ENCODE measurements around the gene PDCD2L.

Gene PDCD2L

DNA sequence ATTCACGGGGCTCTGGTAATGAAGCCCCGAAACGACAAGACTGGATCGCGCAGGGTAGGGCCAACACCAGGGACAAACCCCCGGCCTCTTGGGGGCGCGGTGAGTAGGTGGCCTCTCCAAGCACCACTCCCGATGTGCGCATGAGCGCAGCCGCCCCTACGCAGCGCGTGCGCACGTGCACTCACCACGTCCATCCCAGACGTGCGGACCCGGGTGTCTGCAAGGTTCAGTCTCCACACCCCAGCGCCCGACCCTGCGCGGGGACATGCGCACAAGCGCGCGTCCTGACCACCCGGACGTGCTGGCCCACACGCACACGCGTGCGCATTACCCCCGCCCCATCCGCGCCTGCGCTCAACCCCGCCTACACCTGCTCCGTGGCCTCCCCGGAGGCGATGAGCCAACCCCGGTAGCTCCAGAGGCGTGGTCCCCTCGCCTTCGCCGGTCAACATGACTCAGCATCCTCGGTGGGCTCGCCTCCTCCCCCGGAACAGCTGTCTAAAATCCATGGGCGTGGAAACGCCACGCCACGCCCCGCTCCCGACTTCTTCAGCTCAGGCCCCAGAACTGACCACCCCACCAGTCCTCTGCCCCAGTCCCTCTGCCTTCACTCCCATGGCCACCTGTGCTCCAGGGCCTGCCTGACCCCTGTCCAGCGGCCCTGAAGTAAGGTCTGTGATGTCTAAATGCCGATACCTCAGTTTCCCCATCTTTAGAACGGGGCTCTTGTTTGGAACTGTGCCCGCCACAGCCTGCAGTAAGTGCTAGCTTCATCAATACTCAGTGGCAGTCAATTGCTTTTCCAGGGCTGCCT lies 44.9 kb upstream of the PDCD2L start (continued):
- TF ChIP-seq, protein P1, sequence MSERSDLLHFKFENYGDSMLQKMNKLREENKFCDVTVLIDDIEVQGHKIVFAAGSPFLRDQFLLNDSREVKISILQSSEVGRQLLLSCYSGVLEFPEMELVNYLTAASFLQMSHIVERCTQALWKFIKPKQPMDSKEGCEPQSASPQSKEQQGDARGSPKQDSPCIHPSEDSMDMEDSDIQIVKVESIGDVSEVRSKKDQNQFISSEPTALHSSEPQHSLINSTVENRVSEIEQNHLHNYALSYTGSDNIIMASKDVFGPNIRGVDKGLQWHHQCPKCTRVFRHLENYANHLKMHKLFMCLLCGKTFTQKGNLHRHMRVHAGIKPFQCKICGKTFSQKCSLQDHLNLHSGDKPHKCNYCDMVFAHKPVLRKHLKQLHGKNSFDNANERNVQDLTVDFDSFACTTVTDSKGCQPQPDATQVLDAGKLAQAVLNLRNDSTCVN (tag by site-specific recombination; optimal IDR thresholded peaks at IDR 0.05): peak; percentile 100
- TF ChIP-seq ZBTB17 (tag by site-specific recombination; IDR thresholded peaks at IDR 0.05) (peak; percentile 77), ZNF501 (tag by site-specific recombination; IDR thresholded peaks at IDR 0.05) (peak; percentile 93), SP2 (tag by site-specific recombination; IDR thresholded peaks at IDR 0.05) (peak; percentile 96), ZSCAN30 (tag by site-specific recombination; IDR thresholded peaks at IDR 0.05) (peak; percentile 83), ZXDB (tag by site-specific recombination; IDR thresholded peaks at IDR 0.05) (peak; percentile 83), ZBTB48 (tag by site-specific recombination; IDR thresholded peaks at IDR 0.05) (0 out of 2 replicates have a peak, but pooled peaks have one; percentile 19), OSR2 (tag by site-specific recombination; IDR thresholded peaks at IDR 0.05) (peak; percentile 92), ZNF140 (tag by site-specific recombination; IDR thresholded peaks at IDR 0.05) (no peak), GLIS1 (tag by site-specific recombination; IDR thresholded peaks at IDR 0.05) (peak; percentile 98), ZNF561 (tag by site-specific recombination; IDR thresholded peaks at IDR 0.05; ENCODE audit: borderline replicate concordance) (peak; percentile 93; the same call in 1 of the 2 replicates), ZNF24 (tag by site-specific recombination; IDR thresholded peaks at IDR 0.05) (peak; percentile 62; the same call in 1 of the 2 replicates), ZNF623 (tag by site-specific recombination; IDR thresholded peaks at IDR 0.05) (no peak), ZNF658 (tag by site-specific recombination; IDR thresholded peaks at IDR 0.05) (no peak), ZNF660 (tag by site-specific recombination; IDR thresholded peaks at IDR 0.05) (0 out of 2 replicates have a peak, but pooled peaks have one; percentile 3), WT1 (tag by site-specific recombination; IDR thresholded peaks at IDR 0.05) (peak; percentile 42; the same call in 1 of the 2 replicates), BCL11A (tag by site-specific recombination; IDR thresholded peaks at IDR 0.05; ENCODE audit: low read depth) (peak; percentile 77; the same call in 1 of the 2 replicates)
- TF ChIP-seq, protein P2, sequence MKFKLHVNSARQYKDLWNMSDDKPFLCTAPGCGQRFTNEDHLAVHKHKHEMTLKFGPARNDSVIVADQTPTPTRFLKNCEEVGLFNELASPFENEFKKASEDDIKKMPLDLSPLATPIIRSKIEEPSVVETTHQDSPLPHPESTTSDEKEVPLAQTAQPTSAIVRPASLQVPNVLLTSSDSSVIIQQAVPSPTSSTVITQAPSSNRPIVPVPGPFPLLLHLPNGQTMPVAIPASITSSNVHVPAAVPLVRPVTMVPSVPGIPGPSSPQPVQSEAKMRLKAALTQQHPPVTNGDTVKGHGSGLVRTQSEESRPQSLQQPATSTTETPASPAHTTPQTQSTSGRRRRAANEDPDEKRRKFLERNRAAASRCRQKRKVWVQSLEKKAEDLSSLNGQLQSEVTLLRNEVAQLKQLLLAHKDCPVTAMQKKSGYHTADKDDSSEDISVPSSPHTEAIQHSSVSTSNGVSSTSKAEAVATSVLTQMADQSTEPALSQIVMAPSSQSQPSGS (tag by site-specific recombination; IDR thresholded peaks at IDR 0.05; ENCODE audit: low read depth): no peak
- TF ChIP-seq, protein P3, sequence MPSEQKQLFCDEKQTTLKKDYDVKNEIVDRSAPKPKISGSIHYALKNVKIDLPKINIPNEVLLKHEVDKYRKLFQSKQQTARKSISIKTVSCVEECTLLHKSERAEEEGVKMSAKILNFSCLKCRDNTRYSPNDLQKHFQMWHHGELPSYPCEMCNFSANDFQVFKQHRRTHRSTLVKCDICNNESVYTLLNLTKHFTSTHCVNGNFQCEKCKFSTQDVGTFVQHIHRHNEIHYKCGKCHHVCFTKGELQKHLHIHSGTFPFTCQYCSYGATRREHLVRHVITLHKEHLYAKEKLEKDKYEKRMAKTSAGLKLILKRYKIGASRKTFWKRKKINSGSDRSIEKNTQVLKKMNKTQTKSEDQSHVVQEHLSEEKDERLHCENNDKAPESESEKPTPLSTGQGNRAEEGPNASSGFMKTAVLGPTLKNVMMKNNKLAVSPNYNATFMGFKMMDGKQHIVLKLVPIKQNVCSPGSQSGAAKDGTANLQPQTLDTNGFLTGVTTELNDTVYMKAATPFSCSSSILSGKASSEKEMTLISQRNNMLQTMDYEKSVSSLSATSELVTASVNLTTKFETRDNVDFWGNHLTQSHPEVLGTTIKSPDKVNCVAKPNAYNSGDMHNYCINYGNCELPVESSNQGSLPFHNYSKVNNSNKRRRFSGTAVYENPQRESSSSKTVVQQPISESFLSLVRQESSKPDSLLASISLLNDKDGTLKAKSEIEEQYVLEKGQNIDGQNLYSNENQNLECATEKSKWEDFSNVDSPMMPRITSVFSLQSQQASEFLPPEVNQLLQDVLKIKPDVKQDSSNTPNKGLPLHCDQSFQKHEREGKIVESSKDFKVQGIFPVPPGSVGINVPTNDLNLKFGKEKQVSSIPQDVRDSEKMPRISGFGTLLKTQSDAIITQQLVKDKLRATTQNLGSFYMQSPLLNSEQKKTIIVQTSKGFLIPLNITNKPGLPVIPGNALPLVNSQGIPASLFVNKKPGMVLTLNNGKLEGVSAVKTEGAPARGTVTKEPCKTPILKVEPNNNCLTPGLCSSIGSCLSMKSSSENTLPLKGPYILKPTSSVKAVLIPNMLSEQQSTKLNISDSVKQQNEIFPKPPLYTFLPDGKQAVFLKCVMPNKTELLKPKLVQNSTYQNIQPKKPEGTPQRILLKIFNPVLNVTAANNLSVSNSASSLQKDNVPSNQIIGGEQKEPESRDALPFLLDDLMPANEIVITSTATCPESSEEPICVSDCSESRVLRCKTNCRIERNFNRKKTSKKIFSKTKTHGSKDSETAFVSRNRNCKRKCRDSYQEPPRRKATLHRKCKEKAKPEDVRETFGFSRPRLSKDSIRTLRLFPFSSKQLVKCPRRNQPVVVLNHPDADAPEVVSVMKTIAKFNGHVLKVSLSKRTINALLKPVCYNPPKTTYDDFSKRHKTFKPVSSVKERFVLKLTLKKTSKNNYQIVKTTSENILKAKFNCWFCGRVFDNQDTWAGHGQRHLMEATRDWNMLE (tag by site-specific recombination; conservative IDR thresholded peaks at IDR 0.05; ENCODE audit: low read depth): no peak
- TF ChIP-seq, protein P4, sequence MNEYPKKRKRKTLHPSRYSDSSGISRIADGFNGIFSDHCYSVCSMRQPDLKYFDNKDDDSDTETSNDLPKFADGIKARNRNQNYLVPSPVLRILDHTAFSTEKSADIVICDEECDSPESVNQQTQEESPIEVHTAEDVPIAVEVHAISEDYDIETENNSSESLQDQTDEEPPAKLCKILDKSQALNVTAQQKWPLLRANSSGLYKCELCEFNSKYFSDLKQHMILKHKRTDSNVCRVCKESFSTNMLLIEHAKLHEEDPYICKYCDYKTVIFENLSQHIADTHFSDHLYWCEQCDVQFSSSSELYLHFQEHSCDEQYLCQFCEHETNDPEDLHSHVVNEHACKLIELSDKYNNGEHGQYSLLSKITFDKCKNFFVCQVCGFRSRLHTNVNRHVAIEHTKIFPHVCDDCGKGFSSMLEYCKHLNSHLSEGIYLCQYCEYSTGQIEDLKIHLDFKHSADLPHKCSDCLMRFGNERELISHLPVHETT (tag by site-specific recombination; IDR thresholded peaks at IDR 0.05): 0 out of 2 replicates have a peak, but pooled peaks have one; percentile 61
- TF ChIP-seq, protein P5, sequence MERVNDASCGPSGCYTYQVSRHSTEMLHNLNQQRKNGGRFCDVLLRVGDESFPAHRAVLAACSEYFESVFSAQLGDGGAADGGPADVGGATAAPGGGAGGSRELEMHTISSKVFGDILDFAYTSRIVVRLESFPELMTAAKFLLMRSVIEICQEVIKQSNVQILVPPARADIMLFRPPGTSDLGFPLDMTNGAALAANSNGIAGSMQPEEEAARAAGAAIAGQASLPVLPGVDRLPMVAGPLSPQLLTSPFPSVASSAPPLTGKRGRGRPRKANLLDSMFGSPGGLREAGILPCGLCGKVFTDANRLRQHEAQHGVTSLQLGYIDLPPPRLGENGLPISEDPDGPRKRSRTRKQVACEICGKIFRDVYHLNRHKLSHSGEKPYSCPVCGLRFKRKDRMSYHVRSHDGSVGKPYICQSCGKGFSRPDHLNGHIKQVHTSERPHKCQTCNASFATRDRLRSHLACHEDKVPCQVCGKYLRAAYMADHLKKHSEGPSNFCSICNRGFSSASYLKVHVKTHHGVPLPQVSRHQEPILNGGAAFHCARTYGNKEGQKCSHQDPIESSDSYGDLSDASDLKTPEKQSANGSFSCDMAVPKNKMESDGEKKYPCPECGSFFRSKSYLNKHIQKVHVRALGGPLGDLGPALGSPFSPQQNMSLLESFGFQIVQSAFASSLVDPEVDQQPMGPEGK (tag by site-specific recombination; IDR thresholded peaks at IDR 0.05): peak; percentile 95
- TF ChIP-seq, protein P6, sequence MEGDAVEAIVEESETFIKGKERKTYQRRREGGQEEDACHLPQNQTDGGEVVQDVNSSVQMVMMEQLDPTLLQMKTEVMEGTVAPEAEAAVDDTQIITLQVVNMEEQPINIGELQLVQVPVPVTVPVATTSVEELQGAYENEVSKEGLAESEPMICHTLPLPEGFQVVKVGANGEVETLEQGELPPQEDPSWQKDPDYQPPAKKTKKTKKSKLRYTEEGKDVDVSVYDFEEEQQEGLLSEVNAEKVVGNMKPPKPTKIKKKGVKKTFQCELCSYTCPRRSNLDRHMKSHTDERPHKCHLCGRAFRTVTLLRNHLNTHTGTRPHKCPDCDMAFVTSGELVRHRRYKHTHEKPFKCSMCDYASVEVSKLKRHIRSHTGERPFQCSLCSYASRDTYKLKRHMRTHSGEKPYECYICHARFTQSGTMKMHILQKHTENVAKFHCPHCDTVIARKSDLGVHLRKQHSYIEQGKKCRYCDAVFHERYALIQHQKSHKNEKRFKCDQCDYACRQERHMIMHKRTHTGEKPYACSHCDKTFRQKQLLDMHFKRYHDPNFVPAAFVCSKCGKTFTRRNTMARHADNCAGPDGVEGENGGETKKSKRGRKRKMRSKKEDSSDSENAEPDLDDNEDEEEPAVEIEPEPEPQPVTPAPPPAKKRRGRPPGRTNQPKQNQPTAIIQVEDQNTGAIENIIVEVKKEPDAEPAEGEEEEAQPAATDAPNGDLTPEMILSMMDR (tag by site-specific recombination; IDR thresholded peaks at IDR 0.05): peak; percentile 99
- TF ChIP-seq, protein P7, sequence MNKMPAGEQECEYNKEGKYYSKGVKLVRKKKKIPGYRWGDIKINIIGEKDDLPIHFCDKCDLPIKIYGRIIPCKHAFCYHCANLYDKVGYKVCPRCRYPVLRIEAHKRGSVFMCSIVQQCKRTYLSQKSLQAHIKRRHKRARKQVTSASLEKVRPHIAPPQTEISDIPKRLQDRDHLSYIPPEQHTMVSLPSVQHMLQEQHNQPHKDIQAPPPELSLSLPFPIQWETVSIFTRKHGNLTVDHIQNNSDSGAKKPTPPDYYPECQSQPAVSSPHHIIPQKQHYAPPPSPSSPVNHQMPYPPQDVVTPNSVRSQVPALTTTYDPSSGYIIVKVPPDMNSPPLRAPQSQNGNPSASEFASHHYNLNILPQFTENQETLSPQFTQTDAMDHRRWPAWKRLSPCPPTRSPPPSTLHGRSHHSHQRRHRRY (tag by site-specific recombination; IDR thresholded peaks at IDR 0.05): no peak
